Measurements from ENCODE around the gene LNPEP.
A peak's percentile ranks its signal among the peaks of the same experiment; 100 is the strongest.

Gene LNPEP

GRCh38 chr5:96904054-96904931 is 31.6 kb upstream of the LNPEP start:
- no peak overlapping the region for H2AFZ ChIP-seq (ENCODE audit: low read length)
- H3K14ac ChIP-seq (ENCODE audit: low read length): no peak overlapping the region
- H4K91ac ChIP-seq (ENCODE audit: low read depth, low read length, poor library complexity): no peak overlapping the region
- no peak overlapping the region for H3K27ac ChIP-seq (replicated peaks; ENCODE audit: low read length)
- no peak overlapping the region for H2BK12ac ChIP-seq (ENCODE audit: low read length)
- WGBS, 2 donors (ENCODE audit: extremely low coverage in 2 of 2, insufficient read length in 2 of 2, insufficient replicate concordance in 1 of 2): no CpG with 5 or more reads among the region's 3 CpGs
- H3K79me1 ChIP-seq (ENCODE audit: low read depth, low read length): no peaks in the 10 kb centered on the region
- H2BK5ac ChIP-seq (ENCODE audit: low read length): no peak overlapping the region
- H3K9ac ChIP-seq (ENCODE audit: low read depth, low read length, poor library complexity): no peak overlapping the region
- H2BK120ac ChIP-seq (ENCODE audit: low read depth, low read length): no peak overlapping the region
- DNase-seq (ENCODE audit: low spot score): no peak
- H3K23ac ChIP-seq (ENCODE audit: low read depth, low read length, poor library complexity): no peak overlapping the region
- no peaks in the 10 kb centered on the region for H3K4me1 ChIP-seq (ENCODE audit: control insufficient read depth in 2 of 2, insufficient read depth in 1 of 2, low read depth in 1 of 2, low read length in 2 of 2)
- no peak overlapping the region for H2AK5ac ChIP-seq (ENCODE audit: low read depth, low read length)
- no peaks in the 10 kb centered on the region for H3K36me3 ChIP-seq (replicated peaks in 1 of 2; ENCODE audit: control insufficient read depth in 2 of 2, insufficient read depth in 2 of 2, low read length in 2 of 2)
- H4K8ac ChIP-seq (ENCODE audit: low read depth, low read length): no peak overlapping the region
- no peaks in the 10 kb centered on the region for H3K9me3 ChIP-seq (replicated peaks in 1 of 2; ENCODE audit: control insufficient read depth in 2 of 2, insufficient read depth in 1 of 2, low read depth in 1 of 2, low read length in 2 of 2)
- H3K27me3 ChIP-seq (ENCODE audit: control insufficient read depth in 3 of 3, insufficient read depth in 3 of 3, low read depth in 1 of 3, low read length in 3 of 3): no peaks in the 10 kb centered on the region
- H3K18ac ChIP-seq (ENCODE audit: low read length): no peak overlapping the region
- H3K4ac ChIP-seq (ENCODE audit: low read length): no peak overlapping the region
- H2BK15ac ChIP-seq (ENCODE audit: low read length): no peak overlapping the region
- H3K4me3 ChIP-seq (ENCODE audit: low read length in 2 of 2): no peak overlapping the region
- no peak overlapping the region for H3K4me2 ChIP-seq (ENCODE audit: insufficient read depth, low read length, poor library complexity, severe bottlenecking)

- Histone ChIP-seq H3K14ac (ENCODE audit: low read length) (no peak overlapping the region), H2BK12ac (ENCODE audit: low read length) (no peak overlapping the region), H3K4me3 (ENCODE audit: low read length in 2 of 2) (no peak overlapping the region), H3K27ac (replicated peaks; ENCODE audit: low read length) (no peak overlapping the region), H3K4me2 (ENCODE audit: insufficient read depth, low read length, poor library complexity, severe bottlenecking) (no peak overlapping the region), H3K18ac (ENCODE audit: low read length) (no peak overlapping the region), H3K9ac (ENCODE audit: low read depth, low read length, poor library complexity) (no peak overlapping the region), H3K36me3 (replicated peaks in 1 of 2; ENCODE audit: control insufficient read depth in 2 of 2, insufficient read depth in 2 of 2, low read length in 2 of 2) (no peaks in the 10 kb centered on the region), H3K79me1 (ENCODE audit: low read depth, low read length) (no peaks in the 10 kb centered on the region), H2BK5ac (ENCODE audit: low read length) (no peak overlapping the region), H3K4me1 (ENCODE audit: control insufficient read depth in 2 of 2, insufficient read depth in 1 of 2, low read depth in 1 of 2, low read length in 2 of 2) (peaks cover 0 to 4% of the 10 kb centered on the region in 2 donors), H4K8ac (ENCODE audit: low read depth, low read length) (no peak overlapping the region), H3K27me3 (ENCODE audit: control insufficient read depth in 3 of 3, insufficient read depth in 3 of 3, low read depth in 1 of 3, low read length in 3 of 3) (no peaks in the 10 kb centered on the region), H3K9me3 (replicated peaks in 1 of 2; ENCODE audit: control insufficient read depth in 2 of 2, insufficient read depth in 1 of 2, low read depth in 1 of 2, low read length in 2 of 2) (no peaks in the 10 kb centered on the region), H2AFZ (ENCODE audit: low read length) (no peak overlapping the region), H3K23ac (ENCODE audit: low read depth, low read length, poor library complexity) (no peak overlapping the region), H2AK5ac (ENCODE audit: low read depth, low read length) (no peak overlapping the region), H4K91ac (ENCODE audit: low read depth, low read length, poor library complexity) (no peak overlapping the region), H2BK120ac (ENCODE audit: low read depth, low read length) (no peak overlapping the region), H2BK15ac (ENCODE audit: low read length) (no peak overlapping the region), H3K4ac (ENCODE audit: low read length) (no peak overlapping the region)
- no peak for DNase-seq (ENCODE audit: low spot score)
- no CpG with 5 or more reads among the region's 3 CpGs for WGBS, 2 donors (ENCODE audit: extremely low coverage in 2 of 2, insufficient read length in 2 of 2, insufficient replicate concordance in 1 of 2)
Measured at GRCh38 chr5:96905864-96906263, 30.0 kb upstream of the LNPEP start.

- WGBS, 2 donors (ENCODE audit: extremely low coverage in 2 of 2, insufficient read length in 2 of 2, insufficient replicate concordance in 1 of 2): no CpG with 5 or more reads among the region's 4 CpGs
- H3K36me3 ChIP-seq (replicated peaks in 1 of 2; ENCODE audit: control insufficient read depth in 2 of 2, insufficient read depth in 2 of 2, low read length in 2 of 2): no peaks in the 10 kb centered on the region
Measured at GRCh38 chr5:96909003-96909402, 26.9 kb upstream of the LNPEP start.

GRCh38 chr5:96909435-96909834 is 26.4 kb upstream of the LNPEP start:
- H4K8ac ChIP-seq (ENCODE audit: low read depth, low read length): no peak overlapping the region
- no peak overlapping the region for H2AK5ac ChIP-seq (ENCODE audit: low read depth, low read length)
- H2BK12ac ChIP-seq (ENCODE audit: low read length): no peak overlapping the region
- H3K9me3 ChIP-seq (replicated peaks in 1 of 2; ENCODE audit: control insufficient read depth in 2 of 2, insufficient read depth in 1 of 2, low read depth in 1 of 2, low read length in 2 of 2): no peaks in the 10 kb centered on the region
- no peak overlapping the region for H2BK120ac ChIP-seq (ENCODE audit: low read depth, low read length)
- H3K14ac ChIP-seq (ENCODE audit: low read length): no peak overlapping the region
- no peak overlapping the region for H3K4me2 ChIP-seq (ENCODE audit: insufficient read depth, low read length, poor library complexity, severe bottlenecking)
- no peak for DNase-seq (ENCODE audit: low spot score)
- peaks cover 0 to 4% of the 10 kb centered on the region in 2 donors for H3K4me1 ChIP-seq (ENCODE audit: control insufficient read depth in 2 of 2, insufficient read depth in 1 of 2, low read depth in 1 of 2, low read length in 2 of 2)
- no peak overlapping the region for H3K4me3 ChIP-seq (ENCODE audit: low read length in 2 of 2)
- no peak overlapping the region for H2BK5ac ChIP-seq (ENCODE audit: low read length)
- no peak overlapping the region for H3K23ac ChIP-seq (ENCODE audit: low read depth, low read length, poor library complexity)
- H3K18ac ChIP-seq (ENCODE audit: low read length): no peak overlapping the region
- H3K79me1 ChIP-seq (ENCODE audit: low read depth, low read length): no peaks in the 10 kb centered on the region
- no peak overlapping the region for H3K4ac ChIP-seq (ENCODE audit: low read length)
- WGBS, 2 donors (ENCODE audit: extremely low coverage in 2 of 2, insufficient read length in 2 of 2, insufficient replicate concordance in 1 of 2): no CpG with 5 or more reads among the region's 4 CpGs
- no peak overlapping the region for H3K27ac ChIP-seq (replicated peaks; ENCODE audit: low read length)
- H3K27me3 ChIP-seq (ENCODE audit: control insufficient read depth in 3 of 3, insufficient read depth in 3 of 3, low read depth in 1 of 3, low read length in 3 of 3): no peaks in the 10 kb centered on the region
- no peak overlapping the region for H3K9ac ChIP-seq (ENCODE audit: low read depth, low read length, poor library complexity)
- no peaks in the 10 kb centered on the region for H3K36me3 ChIP-seq (replicated peaks in 1 of 2; ENCODE audit: control insufficient read depth in 2 of 2, insufficient read depth in 2 of 2, low read length in 2 of 2)
- peak overlapping the region; percentile 45 for H2AFZ ChIP-seq (ENCODE audit: low read length)
- no peak overlapping the region for H4K91ac ChIP-seq (ENCODE audit: low read depth, low read length, poor library complexity)
- H2BK15ac ChIP-seq (ENCODE audit: low read length): no peak overlapping the region

More at GRCh38 chr5:96909003-96909402, 26.9 kb upstream of the LNPEP start:
- Histone ChIP-seq H3K27me3 (ENCODE audit: control insufficient read depth in 3 of 3, insufficient read depth in 3 of 3, low read depth in 1 of 3, low read length in 3 of 3) (no peaks in the 10 kb centered on the region), H3K4me1 (ENCODE audit: control insufficient read depth in 2 of 2, insufficient read depth in 1 of 2, low read depth in 1 of 2, low read length in 2 of 2) (peaks cover 0 to 4% of the 10 kb centered on the region in 2 donors), H3K79me1 (ENCODE audit: low read depth, low read length) (no peaks in the 10 kb centered on the region), H2AFZ (ENCODE audit: low read length) (no peak overlapping the region), H3K4ac (ENCODE audit: low read length) (no peak overlapping the region), H3K9ac (ENCODE audit: low read depth, low read length, poor library complexity) (no peak overlapping the region), H3K18ac (ENCODE audit: low read length) (no peak overlapping the region), H3K9me3 (replicated peaks in 1 of 2; ENCODE audit: control insufficient read depth in 2 of 2, insufficient read depth in 1 of 2, low read depth in 1 of 2, low read length in 2 of 2) (no peaks in the 10 kb centered on the region), H2BK5ac (ENCODE audit: low read length) (no peak overlapping the region), H2BK15ac (ENCODE audit: low read length) (no peak overlapping the region), H2AK5ac (ENCODE audit: low read depth, low read length) (no peak overlapping the region), H4K8ac (ENCODE audit: low read depth, low read length) (no peak overlapping the region), H3K27ac (replicated peaks; ENCODE audit: low read length) (no peak overlapping the region), H3K4me2 (ENCODE audit: insufficient read depth, low read length, poor library complexity, severe bottlenecking) (no peak overlapping the region), H2BK12ac (ENCODE audit: low read length) (no peak overlapping the region), H4K91ac (ENCODE audit: low read depth, low read length, poor library complexity) (no peak overlapping the region), H2BK120ac (ENCODE audit: low read depth, low read length) (no peak overlapping the region), H3K23ac (ENCODE audit: low read depth, low read length, poor library complexity) (no peak overlapping the region), H3K14ac (ENCODE audit: low read length) (no peak overlapping the region), H3K4me3 (ENCODE audit: low read length in 2 of 2) (no peak overlapping the region)
- no peak for DNase-seq (ENCODE audit: low spot score)

All from neuronal stem cell (in vitro differentiated cells).